SK-N-SH (cell line): Measurements from ENCODE around the gene WDR33.

Experiments used
- CHD2 ChIP-seq: fragments of 150-350 bp; IDR thresholded peaks from 2 replicates; pipeline ENCODE4 v1.6.1; 2018; ENCODE audit warnings: low read length; ENCODE audit not compliant: partially characterized antibody
- CTCF ChIP-seq: fragments of 200-600 bp; sonication (generic); IDR thresholded peaks from 2 replicates; pipeline ENCODE4 v1.6.1; 2017; ENCODE audit warnings: antibody characterized with exemption, mild to moderate bottlenecking, moderate library complexity
- EP300 ChIP-seq, 2 experiments: IDR thresholded peaks; 2 replicates each; pipeline versions ENCODE4 v1.4.0 to v1.6.1; 2012; ENCODE audit warnings: borderline replicate concordance in 1 of 2, low read depth in 1 of 2, low read length in 1 of 2
- GABPA ChIP-seq: IDR thresholded peaks from 2 replicates; pipeline ENCODE4 v1.4.0; 2012; ENCODE audit warnings: low read depth, mild to moderate bottlenecking
- JUND ChIP-seq: IDR thresholded peaks from 2 replicates; pipeline ENCODE4 v1.4.0; 2012
- RAD21 ChIP-seq: IDR thresholded peaks from 2 replicates; pipeline ENCODE4 v1.6.1; 2012; ENCODE audit warnings: mild to moderate bottlenecking, low read length
- TF ChIP-seq, protein P1 (sequence below): fragments of 150-350 bp; IDR thresholded peaks from 2 replicates; pipeline ENCODE4 v1.6.1; 2017; ENCODE audit warnings: antibody characterized with exemption, low read length, low read depth, borderline replicate concordance

- TF ChIP-seq RAD21 = no peak
- TF ChIP-seq CTCF = no peak
- TF ChIP-seq EP300 (IDR thresholded peaks at IDR 0.05; ENCODE audit: borderline replicate concordance in 1 of 2, low read depth in 1 of 2, low read length in 1 of 2) = no peak
- TF ChIP-seq JUND = no peak
- TF ChIP-seq, protein P1, sequence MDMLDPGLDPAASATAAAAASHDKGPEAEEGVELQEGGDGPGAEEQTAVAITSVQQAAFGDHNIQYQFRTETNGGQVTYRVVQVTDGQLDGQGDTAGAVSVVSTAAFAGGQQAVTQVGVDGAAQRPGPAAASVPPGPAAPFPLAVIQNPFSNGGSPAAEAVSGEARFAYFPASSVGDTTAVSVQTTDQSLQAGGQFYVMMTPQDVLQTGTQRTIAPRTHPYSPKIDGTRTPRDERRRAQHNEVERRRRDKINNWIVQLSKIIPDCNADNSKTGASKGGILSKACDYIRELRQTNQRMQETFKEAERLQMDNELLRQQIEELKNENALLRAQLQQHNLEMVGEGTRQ = no peak
- TF ChIP-seq GABPA = no peak
- TF ChIP-seq CHD2 = no peak
Measured at GRCh38 chr2:127768775-127769479, 42.0 kb downstream of the WDR33 start.
